ENCODE results near the gene PSMA8.
"Not testable (repeated sequence)": the region's sequence is repeated elsewhere in the genome, so short reads cannot be mapped to it uniquely, and the experiment has no call there.

The PSMA8 gene

DNA sequence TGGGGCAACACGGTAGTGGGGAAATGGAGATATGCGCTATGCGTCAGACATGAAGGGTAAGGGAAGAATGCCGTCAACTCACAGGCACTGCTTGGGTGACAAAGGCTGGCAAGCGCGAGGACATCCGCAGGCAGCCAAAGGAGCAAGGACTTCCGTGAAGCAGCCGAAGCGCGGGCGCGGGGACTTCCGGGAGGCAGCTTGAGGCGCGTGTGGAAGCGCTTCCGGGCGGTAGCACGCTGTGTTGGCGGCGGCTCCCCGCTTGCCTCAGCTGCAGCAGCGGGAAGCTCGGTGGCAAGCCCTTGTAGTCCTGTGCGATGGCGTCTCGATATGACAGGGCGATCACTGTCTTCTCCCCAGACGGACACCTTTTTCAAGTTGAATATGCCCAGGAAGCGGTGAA lies at the start of gene PSMA8:
TSS of gene PSMA8 (plus strand) at position 218 of the 400 bp plus-strand sequence. CDS start at position 315, 97 bp downstream.
- DNase-seq: peak; percentile 74

- no peak for DNase-seq
Observed at GRCh38 chr18:26085056-26085455, 48.6 kb upstream of the PSMA8 start.

GRCh38 chr18:26086959-26087358 lies 46.7 kb upstream of the PSMA8 start:
- no peak for DNase-seq

GRCh38 chr18:26088487-26088886 lies 45.2 kb upstream of the PSMA8 start:
- no peak for DNase-seq

DNA sequence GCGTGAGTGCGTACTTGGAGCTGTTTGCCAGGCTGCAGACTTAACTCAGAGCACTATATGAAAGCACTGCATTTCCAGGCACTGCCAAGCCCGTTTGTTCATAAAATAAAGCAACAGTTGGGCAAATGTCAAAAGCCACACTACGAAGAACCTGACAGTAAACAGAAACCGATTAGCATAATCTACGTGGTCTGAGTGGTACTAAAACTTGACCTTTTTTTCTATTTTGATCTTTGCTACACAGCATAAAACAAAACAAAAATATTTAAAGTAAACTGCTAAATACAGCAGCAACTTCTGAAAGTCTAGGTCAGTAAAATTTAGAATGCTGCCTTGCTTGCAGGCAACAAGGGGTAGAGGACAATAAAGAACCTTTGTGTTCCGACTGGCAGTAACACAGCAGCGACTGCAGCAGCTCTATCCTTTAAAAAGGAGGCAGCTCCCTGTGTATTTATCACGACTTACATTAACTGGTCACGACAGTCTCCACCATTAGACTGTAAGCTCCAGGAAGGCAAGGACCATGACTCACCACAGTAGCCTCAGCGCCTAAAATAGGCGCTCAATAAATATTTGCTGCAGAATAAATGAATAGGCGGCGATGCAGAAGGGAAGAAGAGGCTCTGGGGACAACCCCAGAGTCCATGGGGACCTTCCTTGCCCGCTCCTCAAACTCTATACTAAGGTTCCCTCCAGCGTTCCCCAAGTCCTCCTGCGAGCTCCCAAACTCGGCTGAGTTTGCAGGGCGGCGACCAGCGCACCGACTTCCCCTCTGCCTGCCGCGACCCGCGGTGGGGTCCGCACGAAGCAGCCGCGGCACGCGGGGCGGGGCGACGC lies 44.2 kb upstream of the PSMA8 start:
- no peak for DNase-seq

DNA sequence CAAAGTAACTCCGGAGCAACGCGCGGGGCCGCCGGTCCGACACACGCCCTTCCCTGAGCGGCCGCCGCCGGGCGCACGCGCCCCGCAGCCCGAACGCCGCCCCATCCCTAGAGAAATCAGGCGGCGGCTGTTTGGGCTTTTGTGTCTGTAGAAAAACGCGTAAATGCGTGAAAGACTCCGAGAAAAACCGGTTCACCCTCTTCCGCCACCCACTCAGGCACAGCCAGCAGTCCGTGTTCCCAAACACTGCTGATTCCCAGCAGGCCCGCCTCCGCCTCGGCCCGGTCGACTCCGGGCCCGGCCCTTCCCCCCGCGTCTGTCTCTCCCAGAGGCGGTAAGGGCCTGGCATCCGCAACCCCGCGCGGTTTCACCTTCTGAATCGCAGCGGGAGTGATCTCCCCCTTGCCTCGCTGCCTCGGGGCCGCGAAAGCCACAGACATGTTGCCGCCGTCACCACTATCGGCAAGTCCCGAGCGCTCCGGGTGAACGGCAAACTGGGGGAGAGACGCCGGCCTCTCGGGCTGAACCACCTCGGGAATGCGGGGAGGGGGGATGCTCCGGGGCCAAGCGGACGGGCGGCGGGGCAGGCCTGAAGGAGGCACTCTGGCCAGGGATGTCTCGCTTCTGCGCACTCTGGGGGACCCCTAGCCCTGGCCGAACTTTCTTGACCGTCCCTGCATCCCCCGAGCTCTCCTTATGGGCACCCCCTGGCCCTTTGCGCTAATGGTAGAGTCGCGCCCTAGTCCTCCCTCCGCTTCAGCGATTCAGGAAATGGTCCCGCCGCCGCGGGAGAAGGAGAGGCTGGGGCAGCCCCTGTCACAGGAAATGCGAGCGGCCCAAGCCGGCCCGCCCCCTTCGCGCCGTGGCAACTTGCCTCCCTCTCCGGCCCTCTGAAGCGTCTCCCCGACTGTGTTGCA lies 43.3 kb upstream of the PSMA8 start, which contains the start of gene SS18:
TSS of gene SS18 (minus strand) at position 484 of the 917 bp plus-strand sequence. CDS start at position 440, 44 bp downstream.
- DNase-seq: peak; percentile 97

GRCh38 chr18:26091047-26091630 lies 42.5 kb upstream of the PSMA8 start:
- no peak for DNase-seq

- no peak for DNase-seq
Observed at GRCh38 chr18:26096852-26097251, 36.8 kb upstream of the PSMA8 start.

GRCh38 chr18:26097563-26097962 lies 36.1 kb upstream of the PSMA8 start:
- DNase-seq: no peak

DNA sequence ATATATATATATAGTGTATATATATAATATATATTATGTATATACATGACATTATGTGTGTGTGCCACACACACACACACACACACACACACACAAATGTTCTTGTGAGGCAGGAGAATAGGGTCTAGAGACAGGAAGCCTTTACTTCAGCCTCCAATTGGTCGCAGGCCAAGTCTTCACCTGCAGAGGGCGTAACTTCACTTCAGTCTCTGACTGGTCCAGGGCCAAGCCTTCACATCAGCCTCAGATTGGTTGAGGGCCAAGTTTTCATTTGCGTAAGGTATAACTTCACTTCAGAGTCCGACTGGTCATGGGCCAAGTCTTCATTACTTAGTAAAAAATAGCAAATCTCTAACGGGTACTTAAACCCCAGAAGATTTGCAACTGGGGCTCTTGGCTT lies 30.1 kb upstream of the PSMA8 start:
- no peak for DNase-seq

DNA sequence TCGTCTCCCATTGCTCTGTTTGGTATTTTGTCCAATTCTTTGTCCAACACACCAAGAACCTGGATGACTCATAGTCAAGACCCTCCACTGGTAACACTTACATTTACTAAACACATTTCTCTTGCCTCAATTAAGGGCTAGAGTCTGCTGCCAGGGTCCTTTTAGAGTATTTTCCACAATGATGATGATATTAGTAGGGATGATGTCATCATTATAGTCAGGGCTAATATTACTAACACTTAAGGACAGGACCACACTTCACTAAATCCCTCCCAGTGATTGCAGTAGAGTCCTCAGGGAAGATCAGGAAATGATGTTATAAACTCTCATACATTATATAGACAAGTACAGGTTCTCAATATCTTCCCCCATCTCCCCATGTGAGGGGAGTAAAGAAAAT lies 29.6 kb upstream of the PSMA8 start:
- no peak for DNase-seq

GRCh38 chr18:26119246-26119645 lies 14.4 kb upstream of the PSMA8 start:
- DNase-seq: no peak

GRCh38 chr18:26121476-26121875 lies 12.2 kb upstream of the PSMA8 start:
- no peak for DNase-seq

DNA sequence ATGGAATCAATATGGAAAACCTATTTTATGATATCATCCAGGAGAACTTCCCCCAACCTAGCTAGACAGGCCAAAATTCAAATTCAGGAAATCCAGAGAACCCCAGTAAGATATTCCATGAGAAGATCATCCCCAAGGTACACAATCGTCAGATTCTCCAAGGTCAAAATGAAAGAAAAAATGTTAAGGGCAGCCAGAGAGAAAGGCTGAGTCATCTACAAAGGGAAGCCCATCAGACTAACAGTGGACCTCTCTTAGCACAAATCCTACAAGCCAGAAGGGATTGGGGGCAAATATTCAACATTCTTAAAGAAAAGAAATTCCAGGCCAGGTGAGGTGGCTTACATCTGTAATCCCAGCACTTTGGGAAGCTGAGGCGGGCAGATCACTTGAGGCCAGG lies 11.7 kb upstream of the PSMA8 start:
- DNase-seq: not testable (repeated sequence)

DNA sequence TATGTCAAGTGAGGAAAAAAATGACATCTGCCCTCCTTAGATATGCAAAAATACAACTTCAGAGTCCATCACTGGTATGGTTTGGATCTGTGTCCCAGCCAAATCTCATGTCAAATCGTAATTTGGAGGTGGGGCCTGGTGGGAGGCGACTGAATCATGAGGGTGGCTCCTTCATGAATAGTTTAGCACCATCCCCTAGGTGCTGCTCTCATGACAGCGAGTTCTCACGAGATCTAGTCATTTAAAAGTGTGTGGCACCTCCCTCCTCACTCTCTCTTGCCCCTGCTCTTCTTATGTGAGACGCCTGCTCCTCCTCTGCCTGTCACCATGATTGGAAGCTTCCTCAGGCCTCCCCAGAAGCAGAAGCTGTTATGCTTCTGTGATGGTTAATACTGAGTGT lies 5.9 kb upstream of the PSMA8 start:
- DNase-seq: no peak

DNA sequence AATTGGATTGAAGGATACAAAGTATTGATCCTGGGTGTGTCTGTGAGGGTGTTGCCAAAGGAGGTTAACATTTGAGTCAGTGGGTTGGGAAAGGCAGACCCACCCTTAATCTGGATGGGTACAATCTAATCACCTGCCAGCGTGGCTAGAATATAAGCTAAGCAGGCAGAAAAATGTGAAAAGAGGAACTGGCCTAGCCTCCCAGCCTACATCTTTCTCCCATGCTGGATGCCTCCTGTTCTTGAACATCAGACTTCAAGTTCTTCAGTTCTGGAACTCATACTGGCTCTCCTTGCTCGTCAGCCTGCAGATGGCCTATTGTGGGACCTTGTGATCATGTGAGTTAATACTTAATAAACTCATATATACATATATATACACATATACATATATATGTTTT lies 5.5 kb upstream of the PSMA8 start:
- DNase-seq: not testable (repeated sequence)

- DNase-seq: no peak
Observed at GRCh38 chr18:26134107-26134506, 438 bp downstream of the PSMA8 start.

DNA sequence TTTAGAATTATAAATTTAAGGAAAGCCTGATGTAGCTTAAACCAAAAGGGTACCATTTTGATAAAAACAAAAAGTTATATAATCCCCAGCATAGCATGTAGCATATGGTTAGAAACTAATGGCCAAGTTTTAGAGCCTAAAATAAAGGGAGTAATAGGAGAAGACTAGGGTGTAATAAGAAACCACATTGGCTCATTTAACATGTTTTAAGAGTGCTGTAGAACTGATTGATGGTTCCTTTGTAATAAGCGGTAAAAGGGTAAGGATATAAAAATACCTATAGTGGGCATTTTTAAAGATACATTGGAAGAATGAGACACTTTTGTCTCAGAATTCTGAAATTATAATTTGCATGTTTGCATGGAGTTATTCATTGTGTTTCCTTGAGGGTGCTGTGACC lies 1.9 kb downstream of the PSMA8 start:
- no peak for DNase-seq

- no peak for DNase-seq
Observed at GRCh38 chr18:26157326-26157725, 23.7 kb downstream of the PSMA8 start.

DNA sequence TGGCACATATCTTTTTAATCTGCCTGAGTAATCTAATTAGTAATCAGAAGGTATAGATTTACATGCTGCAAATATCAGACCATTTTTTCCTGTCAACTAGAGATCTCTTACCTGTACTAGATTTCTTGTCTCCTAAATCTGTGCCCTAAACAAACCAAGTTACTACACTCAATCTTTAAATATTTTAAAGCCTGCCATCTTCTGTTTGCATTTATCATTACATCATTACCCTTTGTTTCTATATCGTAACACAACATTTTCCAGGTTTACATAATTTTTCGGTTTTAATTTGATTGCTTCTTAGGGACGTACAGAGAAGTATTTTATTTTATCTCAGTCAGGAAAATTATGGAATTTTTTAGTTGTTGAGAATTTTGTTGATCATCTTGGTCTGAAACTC lies 25.7 kb downstream of the PSMA8 start:
- DNase-seq: no peak

DNA sequence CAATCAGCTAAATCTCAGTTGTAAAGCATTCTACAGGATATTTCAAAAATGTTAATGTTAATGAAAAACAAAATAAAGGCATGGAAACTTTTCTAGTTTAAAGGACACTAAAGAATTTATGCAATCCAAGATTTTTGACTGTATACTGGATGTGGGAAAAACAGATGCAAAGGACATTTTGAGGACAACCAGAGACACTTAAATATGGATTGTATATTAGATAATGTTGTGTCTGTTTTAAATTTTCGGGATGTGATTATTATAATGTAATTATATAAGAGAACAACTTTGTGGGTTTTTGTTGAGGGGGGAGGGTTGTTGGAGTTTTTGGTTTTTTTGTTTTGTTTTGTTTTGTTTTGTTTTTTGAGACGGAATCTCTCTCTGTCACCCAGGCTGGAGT lies 30.9 kb downstream of the PSMA8 start:
- no peak for DNase-seq

- not testable (repeated sequence) for DNase-seq
Observed at GRCh38 chr18:26167592-26167991, 33.9 kb downstream of the PSMA8 start.

DNA sequence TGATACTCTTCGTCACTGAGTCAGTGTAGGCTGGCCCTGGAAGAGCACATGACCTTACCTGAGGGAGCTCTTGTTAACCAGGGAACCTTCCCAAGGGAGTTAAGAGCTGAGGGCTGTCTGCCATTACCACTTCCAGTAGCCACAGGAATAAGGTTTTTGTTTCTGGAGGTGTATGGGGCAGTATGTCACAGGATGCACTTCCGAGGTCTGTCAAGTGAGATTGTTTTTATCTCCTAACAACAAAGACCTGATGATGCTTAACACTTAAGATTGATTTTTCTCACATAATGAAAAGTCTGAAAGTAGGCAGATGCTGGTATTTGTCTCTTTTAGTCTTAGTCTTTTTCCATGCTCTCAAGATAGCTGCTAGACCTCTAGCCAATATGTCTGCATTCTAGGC lies 41.8 kb downstream of the PSMA8 start:
- no peak for DNase-seq
